Measurements from ENCODE around the gene NPB. TPM values are rescaled to one million over a fixed set of nuclear protein-coding genes. Genes with fewer than 3 reads are reported as not detected.

NPB gene
- total and polyA plus RNA-seq, 4 donors: 0.15 to 0.92 (median 0.55) TPM

- Histone ChIP-seq H3K4me1 (ENCODE audit: control insufficient read depth in 4 of 4, insufficient read depth in 4 of 4, low read length in 3 of 4) (peaks cover 5 to 57% (median 45%) of the 10 kb centered on the region in 4 donors), H3K36me3 (ENCODE audit: control insufficient read depth in 4 of 4, insufficient read depth in 3 of 4, low read depth in 1 of 4, low read length in 3 of 4) (peaks cover 12 to 18% (median 13%) of the 10 kb centered on the region in 4 donors), H3K27ac (ENCODE audit: low read depth in 1 of 2, low read length in 2 of 2) (peak overlapping the region; percentile 83 to 84), H3K4me3 (ENCODE audit: low read depth in 1 of 3, low read length in 3 of 3) (peak overlapping the region; percentile 94), H3K9ac (ENCODE audit: low read depth in 1 of 2, low read length in 2 of 2) (peak overlapping the region; percentile 47 to 88), H3K27me3 (ENCODE audit: control insufficient read depth in 4 of 4, insufficient read depth in 4 of 4, low read length in 3 of 4) (no peaks in the 10 kb centered on the region), H3K9me3 (ENCODE audit: control insufficient read depth in 4 of 4, low read length in 3 of 4) (no peaks in the 10 kb centered on the region)
- WGBS: 24% methylated on average over 23 of the region's 23 CpGs
- DNase-seq (ENCODE audit: low spot score): no peak
- TF ChIP-seq ATF3 (IDR thresholded peaks at IDR 0.05) (no peak), NR2F2 (IDR thresholded peaks at IDR 0.05) (peak; percentile 41), FOXA1 (IDR thresholded peaks at IDR 0.05) (no peak), YY1 (IDR thresholded peaks at IDR 0.05) (peak; percentile 20)
These were observed 42.8 kb upstream of the NPB start for GRCh38 chr17:81858967-81859905.

- DNase-seq (ENCODE audit: low spot score): no peak
- TF ChIP-seq GABPA (IDR thresholded peaks at IDR 0.05 in 1 of 2, conservative IDR thresholded peaks at IDR 0.05 in 1 of 2) (no peak), TAF1 (conservative IDR thresholded peaks at IDR 0.05) (no peak), FOXA1 (IDR thresholded peaks at IDR 0.05) (no peak), REST (IDR thresholded peaks at IDR 0.05) (peak; percentile 62)
- WGBS: under 1% methylated on average over 95 of the region's 95 CpGs
These were observed 41.9 kb upstream of the NPB start, which contains the start of gene P4HB for GRCh38 chr17:81859906-81860755. Gene P4HB (minus strand): TSS chr17:81860535. CDS start chr17:81860471, 64 bp downstream.

GRCh38 chr17:81860756-81861568 lies 41.1 kb upstream of the NPB start:
- H3K9me3 ChIP-seq (ENCODE audit: control insufficient read depth in 4 of 4, low read length in 3 of 4): no peaks in the 10 kb centered on the region
- DNase-seq (ENCODE audit: low spot score): peak; percentile 99
- WGBS: under 1% methylated on average over 74 of the region's 74 CpGs
- H3K27me3 ChIP-seq (ENCODE audit: control insufficient read depth in 4 of 4, insufficient read depth in 4 of 4, low read length in 3 of 4): no peaks in the 10 kb centered on the region
- H3K27ac ChIP-seq (ENCODE audit: low read depth in 1 of 2, low read length in 2 of 2): peak overlapping the region; percentile 94 to 95
- peaks cover 2 to 12% (median 5%) of the 10 kb centered on the region in 4 donors for H3K36me3 ChIP-seq (ENCODE audit: control insufficient read depth in 4 of 4, insufficient read depth in 3 of 4, low read depth in 1 of 4, low read length in 3 of 4)
- peak overlapping the region; percentile 58 to 97 for H3K9ac ChIP-seq (ENCODE audit: low read depth in 1 of 2, low read length in 2 of 2)
- H3K4me1 ChIP-seq (ENCODE audit: control insufficient read depth in 4 of 4, insufficient read depth in 4 of 4, low read length in 3 of 4): peaks cover 10 to 59% (median 43%) of the 10 kb centered on the region in 4 donors
- H3K4me3 ChIP-seq (ENCODE audit: low read depth in 1 of 3, low read length in 3 of 3): peak overlapping the region; percentile 84 to 93 (median 86)
- TF ChIP-seq HNF4G (IDR thresholded peaks at IDR 0.05) (no peak), CTCF (IDR thresholded peaks at IDR 0.05; ENCODE audit: low read depth, low read length, missing input control) (peak; percentile 47), ZBTB33 (IDR thresholded peaks at IDR 0.05) (no peak), HNF4A (conservative IDR thresholded peaks at IDR 0.05) (peak; percentile 66 to 67), TAF1 (conservative IDR thresholded peaks at IDR 0.05) (no peak), SP1 (IDR thresholded peaks at IDR 0.05) (peak; percentile 100), ATF3 (IDR thresholded peaks at IDR 0.05) (no peak), EGR1 (IDR thresholded peaks at IDR 0.05; ENCODE audit: low read depth in 2 of 2) (peak in 1 of 2 donors; percentile 17), YY1 (IDR thresholded peaks at IDR 0.05) (peak; percentile 97)

More at GRCh38 chr17:81859906-81860755, 41.9 kb upstream of the NPB start, which contains the start of gene P4HB:
- H3K4me1 ChIP-seq (ENCODE audit: control insufficient read depth in 4 of 4, insufficient read depth in 4 of 4, low read length in 3 of 4): peaks cover 6 to 61% (median 45%) of the 10 kb centered on the region in 4 donors
- no peaks in the 10 kb centered on the region for H3K27me3 ChIP-seq (ENCODE audit: control insufficient read depth in 4 of 4, insufficient read depth in 4 of 4, low read length in 3 of 4)
- H3K9ac ChIP-seq (ENCODE audit: low read depth in 1 of 2, low read length in 2 of 2): peak within 1 kb of the TSS; percentile 58 to 97
- H3K9me3 ChIP-seq (ENCODE audit: control insufficient read depth in 4 of 4, low read length in 3 of 4): no peaks in the 10 kb centered on the region
- peak within 1 kb of the TSS; percentile 94 to 95 for H3K27ac ChIP-seq (ENCODE audit: low read depth in 1 of 2, low read length in 2 of 2)
- peaks cover 5 to 12% (median 11%) of the 10 kb centered on the region in 4 donors for H3K36me3 ChIP-seq (ENCODE audit: control insufficient read depth in 4 of 4, insufficient read depth in 3 of 4, low read depth in 1 of 4, low read length in 3 of 4)
- H3K4me3 ChIP-seq (ENCODE audit: low read depth in 1 of 3, low read length in 3 of 3): peak within 1 kb of the TSS; percentile 94

Data from liver (tissue), 9 donors.